ENCODE data around the gene LGI4.

DNA sequence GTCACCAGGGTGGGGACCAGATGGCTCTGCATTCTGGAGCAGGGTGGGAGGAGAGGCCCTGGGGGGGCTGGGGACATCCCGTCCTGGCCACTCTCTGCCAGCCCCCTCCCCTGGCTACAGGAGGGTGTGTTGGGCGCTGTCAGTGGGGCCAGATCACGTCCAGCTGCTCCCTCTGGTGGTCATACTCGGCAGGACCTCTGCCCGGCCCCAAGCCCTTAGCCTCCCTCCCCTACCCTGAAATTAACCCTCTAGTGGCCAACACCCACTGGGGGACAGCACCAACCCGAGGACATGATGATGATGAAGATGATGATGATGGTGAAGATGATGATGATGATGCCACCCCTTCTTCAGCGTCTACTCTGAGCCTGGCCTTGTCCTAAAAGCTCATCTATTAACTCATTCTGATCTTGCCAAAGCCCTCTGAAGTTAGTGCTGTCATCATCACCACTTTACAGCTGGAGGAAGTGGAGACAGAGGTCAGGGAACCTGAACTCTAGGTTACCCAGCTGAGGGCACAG lies 590 bp upstream of the LGI4 start:
- TF ChIP-seq, protein P1, sequence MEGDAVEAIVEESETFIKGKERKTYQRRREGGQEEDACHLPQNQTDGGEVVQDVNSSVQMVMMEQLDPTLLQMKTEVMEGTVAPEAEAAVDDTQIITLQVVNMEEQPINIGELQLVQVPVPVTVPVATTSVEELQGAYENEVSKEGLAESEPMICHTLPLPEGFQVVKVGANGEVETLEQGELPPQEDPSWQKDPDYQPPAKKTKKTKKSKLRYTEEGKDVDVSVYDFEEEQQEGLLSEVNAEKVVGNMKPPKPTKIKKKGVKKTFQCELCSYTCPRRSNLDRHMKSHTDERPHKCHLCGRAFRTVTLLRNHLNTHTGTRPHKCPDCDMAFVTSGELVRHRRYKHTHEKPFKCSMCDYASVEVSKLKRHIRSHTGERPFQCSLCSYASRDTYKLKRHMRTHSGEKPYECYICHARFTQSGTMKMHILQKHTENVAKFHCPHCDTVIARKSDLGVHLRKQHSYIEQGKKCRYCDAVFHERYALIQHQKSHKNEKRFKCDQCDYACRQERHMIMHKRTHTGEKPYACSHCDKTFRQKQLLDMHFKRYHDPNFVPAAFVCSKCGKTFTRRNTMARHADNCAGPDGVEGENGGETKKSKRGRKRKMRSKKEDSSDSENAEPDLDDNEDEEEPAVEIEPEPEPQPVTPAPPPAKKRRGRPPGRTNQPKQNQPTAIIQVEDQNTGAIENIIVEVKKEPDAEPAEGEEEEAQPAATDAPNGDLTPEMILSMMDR (conservative IDR thresholded peaks at IDR 0.05; ENCODE audit: low read length): peak; percentile 83
- no peak for TF ChIP-seq EZH2phosphoT487 (IDR thresholded peaks at IDR 0.05; ENCODE audit: borderline replicate concordance)
